OCI-LY1 (cell line): ENCODE results near the gene PAX3.

Experiments used
- H2AFZ ChIP-seq: fragments of 200-600 bp; sonication (generic), shearing (Covaris generic); 2 replicates; pipeline ENCODE4 v1.6.0; 2014; ENCODE audit warnings: antibody characterized with exemption, mild to moderate bottlenecking, low read length
- H3F3A ChIP-seq: fragments of 200-600 bp; sonication (generic), shearing (Covaris generic); 2 replicates; pipeline ENCODE4 v1.6.0; 2014; ENCODE audit warnings: mild to moderate bottlenecking, antibody characterized with exemption, low read length, moderate library complexity; ENCODE audit not compliant: insufficient read depth
- H3K27ac ChIP-seq: fragments of 200-600 bp; sonication (generic); 2 replicates; pipeline ENCODE4 v1.5.1; 2014; ENCODE audit warnings: low read length, mixed run types, mild to moderate bottlenecking, low read depth; ENCODE audit not compliant: poor library complexity, severe bottlenecking
- H3K27me3 ChIP-seq: fragments of 200-600 bp; sonication (generic); 2 replicates; pipeline ENCODE4 v1.6.0; 2014; ENCODE audit warnings: antibody characterized with exemption, mild to moderate bottlenecking, low read length, moderate library complexity; ENCODE audit not compliant: insufficient read depth
- H3K36me3 ChIP-seq: fragments of 200-600 bp; sonication (generic); 2 replicates; pipeline ENCODE4 v1.6.1; 2014; ENCODE audit warnings: mild to moderate bottlenecking, antibody characterized with exemption, low read length, moderate library complexity, mixed read lengths; ENCODE audit not compliant: insufficient read depth
- H3K4me1 ChIP-seq: fragments of 200-600 bp; sonication (generic); 2 replicates; pipeline ENCODE4 v1.5.1; 2014; ENCODE audit warnings: mild to moderate bottlenecking, low read length, moderate library complexity; ENCODE audit not compliant: insufficient read depth, severe bottlenecking
- H3K4me2 ChIP-seq: fragments of 200-600 bp; sonication (generic), shearing (Covaris generic); 2 replicates; pipeline ENCODE4 v1.6.1; 2014; ENCODE audit warnings: low read length
- H3K4me3 ChIP-seq: fragments of 200-600 bp; sonication (generic); 2 replicates; pipeline ENCODE4 v1.5.1; 2014; ENCODE audit warnings: low read length, low read depth, mild to moderate bottlenecking, mixed read lengths; ENCODE audit not compliant: poor library complexity, severe bottlenecking
- H3K79me2 ChIP-seq: fragments of 200-600 bp; shearing (Covaris generic); 2 replicates; pipeline ENCODE4 v1.6.1; 2016; ENCODE audit warnings: mixed run types, low read length, mixed read lengths; ENCODE audit not compliant: insufficient read depth
- H3K9ac ChIP-seq: fragments of 200-600 bp; sonication (generic), shearing (Covaris generic); 2 replicates; pipeline ENCODE4 v1.6.1; 2014; ENCODE audit warnings: mild to moderate bottlenecking, low read length, mixed read lengths
- H3K9me2 ChIP-seq: fragments of 200-600 bp; sonication (generic), shearing (Covaris generic); 2 replicates; pipeline ENCODE4 v1.6.1; 2014; ENCODE audit warnings: low read depth, mild to moderate bottlenecking, low read length, mixed read lengths
- H3K9me3 ChIP-seq: fragments of 200-600 bp; shearing (Covaris generic); 2 replicates; pipeline ENCODE4 v1.6.1; 2014; ENCODE audit warnings: low read length, mixed read lengths
- H4K20me1 ChIP-seq: fragments of 200-600 bp; sonication (generic), shearing (Covaris generic); 2 replicates; pipeline ENCODE4 v1.6.0; 2016; ENCODE audit warnings: mild to moderate bottlenecking, low read length; ENCODE audit not compliant: insufficient read depth
- CTCF ChIP-seq: fragments of 200-600 bp; sonication (generic), shearing (Covaris generic); IDR thresholded peaks from 2 replicates; pipeline ENCODE4 v1.5.1; 2017; ENCODE audit warnings: mild to moderate bottlenecking, antibody characterized with exemption, low read length, moderate library complexity, mixed read lengths
- EZH2 ChIP-seq: fragments of 200-600 bp; sonication (generic), shearing (Covaris generic); IDR thresholded peaks from 2 replicates; pipeline ENCODE4 v1.8.0; 2017; ENCODE audit warnings: borderline replicate concordance, mixed run types, mild to moderate bottlenecking, antibody characterized with exemption, low read length, moderate library complexity, mixed read lengths

The PAX3 gene

GRCh38 chr2:222318712-222319585, 20.2 kb upstream of the PAX3 start:
- H4K20me1 ChIP-seq: no peaks in the 10 kb centered on the region
- H2AFZ ChIP-seq: no peak overlapping the region
- peak overlapping the region; percentile 16; the same call in 1 of the 2 replicates for H3K9ac ChIP-seq
- H3K9me3 ChIP-seq: no peaks in the 10 kb centered on the region
- no peaks in the 10 kb centered on the region; the same call in 1 of the 2 replicates for H3F3A ChIP-seq
- H3K36me3 ChIP-seq: no peaks in the 10 kb centered on the region
- no peaks in the 10 kb centered on the region for H3K79me2 ChIP-seq
- peak overlapping the region; percentile 59 for H3K4me3 ChIP-seq
- peak overlapping the region; percentile 78 for H3K4me2 ChIP-seq
- H3K9me2 ChIP-seq: no peaks in the 10 kb centered on the region
- peak; percentile 41 for TF ChIP-seq CTCF
- no peak for TF ChIP-seq EZH2
- H3K27ac ChIP-seq: no peak overlapping the region
- no peaks in the 10 kb centered on the region for H3K27me3 ChIP-seq
- H3K4me1 ChIP-seq: peaks cover 10% of the 10 kb centered on the region

GRCh38 chr2:222318026-222318711, 19.4 kb upstream of the PAX3 start:
- peak overlapping the region; percentile 78 for H3K4me2 ChIP-seq
- H3K79me2 ChIP-seq: no peaks in the 10 kb centered on the region
- no peaks in the 10 kb centered on the region for H3K27me3 ChIP-seq
- TF ChIP-seq EZH2 (no peak), CTCF (peak; percentile 54; the same call in 1 of the 2 replicates)
- no peak overlapping the region for H2AFZ ChIP-seq
- no peak overlapping the region for H3K27ac ChIP-seq
- no peaks in the 10 kb centered on the region for H3K36me3 ChIP-seq
- no peaks in the 10 kb centered on the region for H3K9me2 ChIP-seq
- peaks cover 10% of the 10 kb centered on the region for H3K4me1 ChIP-seq
- H3K4me3 ChIP-seq: peak overlapping the region; percentile 59
- H3F3A ChIP-seq: no peaks in the 10 kb centered on the region; the same call in 1 of the 2 replicates
- H3K9ac ChIP-seq: peak overlapping the region; percentile 16; the same call in 1 of the 2 replicates
- no peaks in the 10 kb centered on the region for H3K9me3 ChIP-seq
- H4K20me1 ChIP-seq: no peaks in the 10 kb centered on the region

- H3K27me3 ChIP-seq: no peaks in the 10 kb centered on the region
- H3K79me2 ChIP-seq: no peaks in the 10 kb centered on the region
- H3K4me1 ChIP-seq: peaks cover 9% of the 10 kb centered on the region
- no peak overlapping the region for H3K27ac ChIP-seq
- no peak overlapping the region for H2AFZ ChIP-seq
- no peaks in the 10 kb centered on the region for H3K9me3 ChIP-seq
- no peaks in the 10 kb centered on the region; the same call in 1 of the 2 replicates for H3F3A ChIP-seq
- no peaks in the 10 kb centered on the region for H4K20me1 ChIP-seq
- H3K9me2 ChIP-seq: no peaks in the 10 kb centered on the region
- H3K36me3 ChIP-seq: no peaks in the 10 kb centered on the region
- H3K9ac ChIP-seq: no peak overlapping the region
- TF ChIP-seq CTCF (peak; percentile 39; the same call in 1 of the 2 replicates), EZH2 (no peak)
- H3K4me2 ChIP-seq: no peak overlapping the region
- H3K4me3 ChIP-seq: no peak overlapping the region
Measured at GRCh38 chr2:222315443-222316121, 16.8 kb upstream of the PAX3 start.
